ENCODE data around the gene QRFP. TPM values are rescaled to one million over a fixed set of nuclear protein-coding genes. Genes with fewer than 3 reads are reported as not detected.
A peak's percentile ranks its signal among the peaks of the same experiment; 100 is the strongest.

The QRFP gene
- total RNA-seq, 1 experiment from 2014 or later: not detected

- TF ChIP-seq CTCF (conservative IDR thresholded peaks at IDR 0.05): no peak
- Histone ChIP-seq H3K4me1 (ENCODE audit: insufficient read depth, low read length) (no peaks in the 10 kb centered on the region), H3K56ac (ENCODE audit: insufficient read length, low read depth, low read length) (no peak overlapping the region), H2BK20ac (ENCODE audit: low read depth, low read length, poor library complexity, severe bottlenecking) (no peak overlapping the region), H4K5ac (ENCODE audit: insufficient read length, low read depth, low read length) (no peak overlapping the region), H3K18ac (ENCODE audit: insufficient read length, low read depth, low read length) (no peak overlapping the region), H3K23me2 (ENCODE audit: insufficient read length, low read depth, low read length, poor library complexity, severe bottlenecking) (no peaks in the 10 kb centered on the region), H3K4me2 (ENCODE audit: insufficient read depth, insufficient read length, low read length) (no peak overlapping the region), H2AFZ (ENCODE audit: low read length) (no peak overlapping the region), H4K8ac (replicated peaks; ENCODE audit: insufficient read length, low read depth, low read length) (no peak overlapping the region), H3K9me3 (ENCODE audit: control insufficient read depth, low read depth, low read length) (no peaks in the 10 kb centered on the region), H2BK120ac (ENCODE audit: low read depth, low read length, poor library complexity, severe bottlenecking) (no peak overlapping the region), H3K79me2 (ENCODE audit: insufficient read depth, low read length) (no peaks in the 10 kb centered on the region), H3K27ac (ENCODE audit: insufficient read length, low read depth, low read length) (no peak overlapping the region), H4K91ac (ENCODE audit: insufficient read length, low read depth, low read length) (no peak overlapping the region), H2BK15ac (ENCODE audit: low read depth, low read length) (no peak overlapping the region), H3K14ac (ENCODE audit: insufficient read depth, low read length) (no peak overlapping the region), H3K23ac (ENCODE audit: insufficient read length, low read depth, low read length) (no peak overlapping the region), H2AK5ac (ENCODE audit: insufficient read length, low read length) (no peak overlapping the region), H3K79me1 (ENCODE audit: insufficient read depth, low read depth, low read length, poor library complexity, severe bottlenecking) (no peaks in the 10 kb centered on the region), H3K4ac (ENCODE audit: low read depth, low read length) (no peak overlapping the region), H3K9ac (ENCODE audit: extremely low read depth, insufficient read length, low read length) (no peak overlapping the region), H3K27me3 (ENCODE audit: insufficient read depth, low read length) (no peaks in the 10 kb centered on the region), H2BK5ac (ENCODE audit: insufficient read length, low read length) (no peak overlapping the region), H2BK12ac (ENCODE audit: insufficient read length, low read depth, low read length) (no peak overlapping the region), H3T11ph (ENCODE audit: low read length) (no peak overlapping the region), H4K20me1 (ENCODE audit: control insufficient read depth, insufficient read depth, insufficient read length) (no peaks in the 10 kb centered on the region)
- Mint-ChIP-seq H3K9me3 (no peaks in the 10 kb centered on the region), H3K27me3 (ENCODE audit: low read depth) (peaks cover 3% of the 10 kb centered on the region; the same call in 1 of the 2 replicates), H3K4me1 (no peaks in the 10 kb centered on the region), H3K27ac (peak overlapping the region in 1 of 3 experiments; percentile 83; a peak in 2 of 7 replicates), H3K36me3 (ENCODE audit: insufficient read depth in 1 of 3, low read depth in 3 of 3) (no peaks in the 10 kb centered on the region), H3K4me3 (no peak overlapping the region)
- WGBS (ENCODE audit: extremely low coverage, insufficient read length, low lambda C conversion rate): no CpG with 5 or more reads among the region's 17 CpGs
- no peak for DNase-seq
These were observed 4.3 kb upstream of the QRFP start for GRCh38 chr9:130900701-130901497.
